ENCODE measurements around the gene ZNF28.
"Not testable (repeated sequence)": the region's sequence is repeated elsewhere in the genome, so short reads cannot be mapped to it uniquely, and the experiment has no call there.

DNA sequence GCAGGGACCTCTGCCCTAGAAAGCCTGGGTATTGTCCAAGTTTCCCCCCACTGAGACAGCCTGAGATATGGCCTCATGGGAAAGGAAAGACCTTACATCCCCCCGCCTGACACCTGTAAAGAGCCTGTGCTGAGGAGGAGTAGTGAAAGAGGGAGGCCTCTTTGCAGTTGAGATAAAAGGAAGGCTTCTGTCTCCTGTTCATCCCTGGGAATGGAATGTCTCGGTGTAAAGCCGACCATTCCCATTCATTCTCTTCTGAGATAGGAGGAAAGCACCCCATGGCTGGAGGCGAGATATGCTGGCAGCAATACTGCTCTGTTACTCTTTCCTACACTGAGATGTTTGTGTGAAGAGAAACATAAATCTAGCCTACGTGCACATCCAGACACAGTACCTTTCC lies 25.9 kb upstream of the ZNF28 start:
- TF ChIP-seq, protein P1, sequence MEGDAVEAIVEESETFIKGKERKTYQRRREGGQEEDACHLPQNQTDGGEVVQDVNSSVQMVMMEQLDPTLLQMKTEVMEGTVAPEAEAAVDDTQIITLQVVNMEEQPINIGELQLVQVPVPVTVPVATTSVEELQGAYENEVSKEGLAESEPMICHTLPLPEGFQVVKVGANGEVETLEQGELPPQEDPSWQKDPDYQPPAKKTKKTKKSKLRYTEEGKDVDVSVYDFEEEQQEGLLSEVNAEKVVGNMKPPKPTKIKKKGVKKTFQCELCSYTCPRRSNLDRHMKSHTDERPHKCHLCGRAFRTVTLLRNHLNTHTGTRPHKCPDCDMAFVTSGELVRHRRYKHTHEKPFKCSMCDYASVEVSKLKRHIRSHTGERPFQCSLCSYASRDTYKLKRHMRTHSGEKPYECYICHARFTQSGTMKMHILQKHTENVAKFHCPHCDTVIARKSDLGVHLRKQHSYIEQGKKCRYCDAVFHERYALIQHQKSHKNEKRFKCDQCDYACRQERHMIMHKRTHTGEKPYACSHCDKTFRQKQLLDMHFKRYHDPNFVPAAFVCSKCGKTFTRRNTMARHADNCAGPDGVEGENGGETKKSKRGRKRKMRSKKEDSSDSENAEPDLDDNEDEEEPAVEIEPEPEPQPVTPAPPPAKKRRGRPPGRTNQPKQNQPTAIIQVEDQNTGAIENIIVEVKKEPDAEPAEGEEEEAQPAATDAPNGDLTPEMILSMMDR (IDR thresholded peaks at IDR 0.05), result not testable (repeated sequence)
- not testable (repeated sequence) for TF ChIP-seq POLR2A (IDR thresholded peaks at IDR 0.05)
